ENCODE results near the gene CST9. TPM values are rescaled to one million over a fixed set of nuclear protein-coding genes. Genes with fewer than 3 reads are reported as not detected.

CST9 gene
- total and polyA plus RNA-seq, 2 of the 13 experiments (the other 11 are each of a cell fraction or from before 2014, with no cell fraction given) = 0.07 TPM; not detected in 1

DNA sequence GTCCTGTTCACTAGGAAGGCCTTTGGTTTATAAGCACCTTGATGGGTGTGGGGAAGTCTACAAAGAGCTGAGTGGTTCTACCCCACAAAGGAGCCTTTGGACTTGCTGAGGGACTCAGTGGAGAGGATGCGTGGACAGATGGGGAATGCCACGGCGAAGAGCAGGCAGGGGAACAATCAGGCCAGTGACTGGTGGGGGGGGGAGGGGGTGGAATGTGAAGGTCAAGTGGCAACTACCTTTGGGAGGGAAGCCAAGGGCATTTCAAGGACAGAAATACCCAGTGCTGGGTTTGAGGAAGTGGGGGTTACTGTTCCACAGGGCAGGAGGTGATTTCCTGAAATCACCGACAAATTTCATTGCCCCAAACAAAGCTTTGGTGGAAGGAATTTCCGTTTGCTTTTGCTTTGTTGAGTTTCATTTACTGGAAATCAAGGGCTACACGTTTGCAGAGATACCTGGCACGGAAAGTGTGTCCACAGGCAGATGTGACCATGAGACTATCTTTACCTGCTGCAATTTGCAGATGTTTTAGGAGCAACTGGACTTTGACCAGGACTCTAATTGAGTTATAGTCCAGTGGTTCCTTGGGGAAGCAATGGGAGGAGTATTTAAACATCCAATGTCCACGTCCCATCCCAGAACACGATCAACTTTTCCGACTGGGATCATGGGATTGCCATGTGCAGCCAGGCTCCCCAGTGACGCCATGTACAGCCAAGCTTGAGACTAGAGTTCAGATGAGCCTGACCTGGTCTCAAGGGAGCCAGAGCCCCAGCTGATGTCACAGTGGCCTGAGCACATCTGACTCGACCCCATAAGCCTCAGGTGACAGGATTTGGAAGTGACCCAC lies 24.1 kb upstream of the CST9 start (continued):
- TF ChIP-seq ZNF781 (CRISPR knock-in tag; IDR thresholded peaks at IDR 0.05; ENCODE audit: borderline replicate concordance, not compliant biosample characterization) = peak; percentile 69
- TF ChIP-seq, protein P1, sequence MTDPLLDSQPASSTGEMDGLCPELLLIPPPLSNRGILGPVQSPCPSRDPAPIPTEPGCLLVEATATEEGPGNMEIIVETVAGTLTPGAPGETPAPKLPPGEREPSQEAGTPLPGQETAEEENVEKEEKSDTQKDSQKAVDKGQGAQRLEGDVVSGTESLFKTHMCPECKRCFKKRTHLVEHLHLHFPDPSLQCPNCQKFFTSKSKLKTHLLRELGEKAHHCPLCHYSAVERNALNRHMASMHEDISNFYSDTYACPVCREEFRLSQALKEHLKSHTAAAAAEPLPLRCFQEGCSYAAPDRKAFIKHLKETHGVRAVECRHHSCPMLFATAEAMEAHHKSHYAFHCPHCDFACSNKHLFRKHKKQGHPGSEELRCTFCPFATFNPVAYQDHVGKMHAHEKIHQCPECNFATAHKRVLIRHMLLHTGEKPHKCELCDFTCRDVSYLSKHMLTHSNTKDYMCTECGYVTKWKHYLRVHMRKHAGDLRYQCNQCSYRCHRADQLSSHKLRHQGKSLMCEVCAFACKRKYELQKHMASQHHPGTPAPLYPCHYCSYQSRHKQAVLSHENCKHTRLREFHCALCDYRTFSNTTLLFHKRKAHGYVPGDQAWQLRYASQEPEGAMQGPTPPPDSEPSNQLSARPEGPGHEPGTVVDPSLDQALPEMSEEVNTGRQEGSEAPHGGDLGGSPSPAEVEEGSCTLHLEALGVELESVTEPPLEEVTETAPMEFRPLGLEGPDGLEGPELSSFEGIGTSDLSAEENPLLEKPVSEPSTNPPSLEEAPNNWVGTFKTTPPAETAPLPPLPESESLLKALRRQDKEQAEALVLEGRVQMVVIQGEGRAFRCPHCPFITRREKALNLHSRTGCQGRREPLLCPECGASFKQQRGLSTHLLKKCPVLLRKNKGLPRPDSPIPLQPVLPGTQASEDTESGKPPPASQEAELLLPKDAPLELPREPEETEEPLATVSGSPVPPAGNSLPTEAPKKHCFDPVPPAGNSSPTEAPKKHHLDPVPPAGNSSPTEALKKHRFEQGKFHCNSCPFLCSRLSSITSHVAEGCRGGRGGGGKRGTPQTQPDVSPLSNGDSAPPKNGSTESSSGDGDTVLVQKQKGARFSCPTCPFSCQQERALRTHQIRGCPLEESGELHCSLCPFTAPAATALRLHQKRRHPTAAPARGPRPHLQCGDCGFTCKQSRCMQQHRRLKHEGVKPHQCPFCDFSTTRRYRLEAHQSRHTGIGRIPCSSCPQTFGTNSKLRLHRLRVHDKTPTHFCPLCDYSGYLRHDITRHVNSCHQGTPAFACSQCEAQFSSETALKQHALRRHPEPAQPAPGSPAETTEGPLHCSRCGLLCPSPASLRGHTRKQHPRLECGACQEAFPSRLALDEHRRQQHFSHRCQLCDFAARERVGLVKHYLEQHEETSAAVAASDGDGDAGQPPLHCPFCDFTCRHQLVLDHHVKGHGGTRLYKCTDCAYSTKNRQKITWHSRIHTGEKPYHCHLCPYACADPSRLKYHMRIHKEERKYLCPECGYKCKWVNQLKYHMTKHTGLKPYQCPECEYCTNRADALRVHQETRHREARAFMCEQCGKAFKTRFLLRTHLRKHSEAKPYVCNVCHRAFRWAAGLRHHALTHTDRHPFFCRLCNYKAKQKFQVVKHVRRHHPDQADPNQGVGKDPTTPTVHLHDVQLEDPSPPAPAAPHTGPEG (CRISPR knock-in tag; IDR thresholded peaks at IDR 0.05) = no peak
- TF ChIP-seq SCMH1 (CRISPR knock-in tag; IDR thresholded peaks at IDR 0.05; ENCODE audit: borderline replicate concordance) = no peak
- 0 out of 2 replicates have a peak, but pooled peaks have one; percentile 21 for TF ChIP-seq GTF3A (CRISPR knock-in tag; conservative IDR thresholded peaks at IDR 0.05)
- TF ChIP-seq GATAD1 (CRISPR knock-in tag; IDR thresholded peaks at IDR 0.05) = no peak
- TF ChIP-seq ZNF3 (CRISPR knock-in tag; IDR thresholded peaks at IDR 0.05) = 0 out of 2 replicates have a peak, but pooled peaks have one; percentile 31
- TF ChIP-seq, protein P2, sequence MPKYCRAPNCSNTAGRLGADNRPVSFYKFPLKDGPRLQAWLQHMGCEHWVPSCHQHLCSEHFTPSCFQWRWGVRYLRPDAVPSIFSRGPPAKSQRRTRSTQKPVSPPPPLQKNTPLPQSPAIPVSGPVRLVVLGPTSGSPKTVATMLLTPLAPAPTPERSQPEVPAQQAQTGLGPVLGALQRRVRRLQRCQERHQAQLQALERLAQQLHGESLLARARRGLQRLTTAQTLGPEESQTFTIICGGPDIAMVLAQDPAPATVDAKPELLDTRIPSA (CRISPR knock-in tag; IDR thresholded peaks at IDR 0.05; ENCODE audit: borderline replicate concordance) = no peak
- TF ChIP-seq, protein P3, sequence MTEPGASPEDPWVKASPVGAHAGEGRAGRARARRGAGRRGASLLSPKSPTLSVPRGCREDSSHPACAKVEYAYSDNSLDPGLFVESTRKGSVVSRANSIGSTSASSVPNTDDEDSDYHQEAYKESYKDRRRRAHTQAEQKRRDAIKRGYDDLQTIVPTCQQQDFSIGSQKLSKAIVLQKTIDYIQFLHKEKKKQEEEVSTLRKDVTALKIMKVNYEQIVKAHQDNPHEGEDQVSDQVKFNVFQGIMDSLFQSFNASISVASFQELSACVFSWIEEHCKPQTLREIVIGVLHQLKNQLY (CRISPR knock-in tag; IDR thresholded peaks at IDR 0.05) = no peak
- peak; percentile 26 for TF ChIP-seq MED8 (CRISPR knock-in tag; IDR thresholded peaks at IDR 0.05; ENCODE audit: insufficient replicate concordance)
- TF ChIP-seq, protein P4, sequence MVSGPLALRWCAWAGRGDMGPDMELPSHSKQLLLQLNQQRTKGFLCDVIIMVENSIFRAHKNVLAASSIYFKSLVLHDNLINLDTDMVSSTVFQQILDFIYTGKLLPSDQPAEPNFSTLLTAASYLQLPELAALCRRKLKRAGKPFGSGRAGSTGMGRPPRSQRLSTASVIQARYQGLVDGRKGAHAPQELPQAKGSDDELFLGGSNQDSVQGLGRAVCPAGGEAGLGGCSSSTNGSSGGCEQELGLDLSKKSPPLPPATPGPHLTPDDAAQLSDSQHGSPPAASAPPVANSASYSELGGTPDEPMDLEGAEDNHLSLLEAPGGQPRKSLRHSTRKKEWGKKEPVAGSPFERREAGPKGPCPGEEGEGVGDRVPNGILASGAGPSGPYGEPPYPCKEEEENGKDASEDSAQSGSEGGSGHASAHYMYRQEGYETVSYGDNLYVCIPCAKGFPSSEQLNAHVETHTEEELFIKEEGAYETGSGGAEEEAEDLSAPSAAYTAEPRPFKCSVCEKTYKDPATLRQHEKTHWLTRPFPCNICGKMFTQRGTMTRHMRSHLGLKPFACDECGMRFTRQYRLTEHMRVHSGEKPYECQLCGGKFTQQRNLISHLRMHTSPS (CRISPR knock-in tag; IDR thresholded peaks at IDR 0.05; ENCODE audit: low read depth) = peak; percentile 59; the same call in 1 of the 2 replicates
- no peak for TF ChIP-seq TEAD2 (CRISPR knock-in tag; IDR thresholded peaks at IDR 0.05)
- TF ChIP-seq, protein P5, sequence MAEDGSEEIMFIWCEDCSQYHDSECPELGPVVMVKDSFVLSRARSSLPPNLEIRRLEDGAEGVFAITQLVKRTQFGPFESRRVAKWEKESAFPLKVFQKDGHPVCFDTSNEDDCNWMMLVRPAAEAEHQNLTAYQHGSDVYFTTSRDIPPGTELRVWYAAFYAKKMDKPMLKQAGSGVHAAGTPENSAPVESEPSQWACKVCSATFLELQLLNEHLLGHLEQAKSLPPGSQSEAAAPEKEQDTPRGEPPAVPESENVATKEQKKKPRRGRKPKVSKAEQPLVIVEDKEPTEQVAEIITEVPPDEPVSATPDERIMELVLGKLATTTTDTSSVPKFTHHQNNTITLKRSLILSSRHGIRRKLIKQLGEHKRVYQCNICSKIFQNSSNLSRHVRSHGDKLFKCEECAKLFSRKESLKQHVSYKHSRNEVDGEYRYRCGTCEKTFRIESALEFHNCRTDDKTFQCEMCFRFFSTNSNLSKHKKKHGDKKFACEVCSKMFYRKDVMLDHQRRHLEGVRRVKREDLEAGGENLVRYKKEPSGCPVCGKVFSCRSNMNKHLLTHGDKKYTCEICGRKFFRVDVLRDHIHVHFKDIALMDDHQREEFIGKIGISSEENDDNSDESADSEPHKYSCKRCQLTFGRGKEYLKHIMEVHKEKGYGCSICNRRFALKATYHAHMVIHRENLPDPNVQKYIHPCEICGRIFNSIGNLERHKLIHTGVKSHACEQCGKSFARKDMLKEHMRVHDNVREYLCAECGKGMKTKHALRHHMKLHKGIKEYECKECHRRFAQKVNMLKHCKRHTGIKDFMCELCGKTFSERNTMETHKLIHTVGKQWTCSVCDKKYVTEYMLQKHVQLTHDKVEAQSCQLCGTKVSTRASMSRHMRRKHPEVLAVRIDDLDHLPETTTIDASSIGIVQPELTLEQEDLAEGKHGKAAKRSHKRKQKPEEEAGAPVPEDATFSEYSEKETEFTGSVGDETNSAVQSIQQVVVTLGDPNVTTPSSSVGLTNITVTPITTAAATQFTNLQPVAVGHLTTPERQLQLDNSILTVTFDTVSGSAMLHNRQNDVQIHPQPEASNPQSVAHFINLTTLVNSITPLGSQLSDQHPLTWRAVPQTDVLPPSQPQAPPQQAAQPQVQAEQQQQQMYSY (CRISPR knock-in tag; IDR thresholded peaks at IDR 0.05) = no peak
- no peak for TF ChIP-seq NFKB2 (CRISPR knock-in tag; IDR thresholded peaks at IDR 0.05; ENCODE audit: borderline replicate concordance)
- peak; percentile 52; the same call in 1 of the 2 replicates for TF ChIP-seq JUNB (CRISPR knock-in tag; IDR thresholded peaks at IDR 0.05; ENCODE audit: borderline replicate concordance)
- no peak for TF ChIP-seq ONECUT2 (CRISPR knock-in tag; IDR thresholded peaks at IDR 0.05)

All from HepG2 (cell line).